ENCODE results near the gene GYPE.
"Not testable (repeated sequence)": the region's sequence is repeated elsewhere in the genome, so short reads cannot be mapped to it uniquely, and the experiment has no call there.

DNA sequence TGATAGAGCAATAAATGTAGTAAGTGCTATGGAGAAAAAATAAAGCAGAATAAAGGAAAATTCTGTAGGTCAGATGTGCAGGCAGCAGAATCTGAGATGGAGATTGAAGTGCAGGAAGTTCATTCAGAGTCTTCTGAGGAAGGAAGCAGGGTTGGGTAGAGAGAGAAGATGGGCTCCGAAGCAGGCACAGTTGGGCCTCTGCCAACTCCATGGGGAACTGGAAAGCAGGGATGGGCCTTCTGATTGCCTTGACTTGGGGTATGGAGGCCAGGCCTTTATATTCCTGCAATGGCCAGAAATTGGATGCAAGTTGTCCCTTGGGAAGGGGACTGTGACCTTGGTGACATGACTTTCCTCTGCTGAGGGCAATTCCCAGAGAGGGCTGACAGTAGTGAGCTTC, 42.6 kb downstream of the GYPE start:
- TF ChIP-seq, protein P1, sequence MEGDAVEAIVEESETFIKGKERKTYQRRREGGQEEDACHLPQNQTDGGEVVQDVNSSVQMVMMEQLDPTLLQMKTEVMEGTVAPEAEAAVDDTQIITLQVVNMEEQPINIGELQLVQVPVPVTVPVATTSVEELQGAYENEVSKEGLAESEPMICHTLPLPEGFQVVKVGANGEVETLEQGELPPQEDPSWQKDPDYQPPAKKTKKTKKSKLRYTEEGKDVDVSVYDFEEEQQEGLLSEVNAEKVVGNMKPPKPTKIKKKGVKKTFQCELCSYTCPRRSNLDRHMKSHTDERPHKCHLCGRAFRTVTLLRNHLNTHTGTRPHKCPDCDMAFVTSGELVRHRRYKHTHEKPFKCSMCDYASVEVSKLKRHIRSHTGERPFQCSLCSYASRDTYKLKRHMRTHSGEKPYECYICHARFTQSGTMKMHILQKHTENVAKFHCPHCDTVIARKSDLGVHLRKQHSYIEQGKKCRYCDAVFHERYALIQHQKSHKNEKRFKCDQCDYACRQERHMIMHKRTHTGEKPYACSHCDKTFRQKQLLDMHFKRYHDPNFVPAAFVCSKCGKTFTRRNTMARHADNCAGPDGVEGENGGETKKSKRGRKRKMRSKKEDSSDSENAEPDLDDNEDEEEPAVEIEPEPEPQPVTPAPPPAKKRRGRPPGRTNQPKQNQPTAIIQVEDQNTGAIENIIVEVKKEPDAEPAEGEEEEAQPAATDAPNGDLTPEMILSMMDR (IDR thresholded peaks at IDR 0.05; ENCODE audit: low read depth, low read length, poor library complexity, severe bottlenecking), result not testable (repeated sequence)
- TF ChIP-seq EZH2phosphoT487 (IDR thresholded peaks at IDR 0.05; ENCODE audit: borderline replicate concordance, low read length), result not testable (repeated sequence)
